ENCODE results near the gene OR4F6. TPM values are rescaled to one million over a fixed set of nuclear protein-coding genes. Genes with fewer than 3 reads are reported as not detected.

Gene OR4F6
- total and polyA plus RNA-seq, 2 donors (not counting 1 experiment from before 2014, with no cell fraction given), result not detected

DNA sequence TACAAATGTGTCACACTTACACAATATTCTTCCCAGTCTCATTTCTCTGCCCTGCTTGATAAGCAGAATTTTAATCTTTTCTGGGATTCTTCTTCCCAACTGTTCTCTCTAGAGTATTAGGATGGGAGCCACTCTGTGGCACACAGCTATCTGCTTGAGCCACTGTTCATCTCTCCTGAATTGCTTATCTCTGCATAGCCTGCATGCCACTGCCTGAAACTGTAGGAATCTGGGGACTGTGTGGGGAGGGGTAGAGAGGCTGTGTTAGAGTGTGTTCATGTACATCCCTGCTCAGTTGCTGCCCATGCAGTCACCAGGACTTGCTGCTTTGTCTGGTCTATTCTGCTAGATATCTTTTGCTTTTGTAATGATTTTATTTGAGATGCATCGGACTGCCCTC is 2.3 kb upstream of the OR4F6 start:
- Histone ChIP-seq H3K9me3 (ENCODE audit: control extremely low read depth in 1 of 3, control insufficient read depth in 2 of 3, insufficient read depth in 1 of 3, low read length in 2 of 3) (no peaks in the 10 kb centered on the region), H3K79me2 (ENCODE audit: control insufficient read depth, insufficient read depth, low read length) (no peaks in the 10 kb centered on the region), H2AFZ (ENCODE audit: insufficient read depth, low read depth, low read length, poor library complexity, severe bottlenecking) (no peak overlapping the region), H3K27me3 (replicated peaks in 1 of 4; ENCODE audit: control extremely low read depth in 1 of 4, control insufficient read depth in 3 of 4, insufficient read depth in 4 of 4, low read length in 3 of 4) (peaks cover 0 to 9% (median 0%) of the 10 kb centered on the region in 4 experiments), H3K4me2 (replicated peaks; ENCODE audit: low read depth, low read length, poor library complexity, severe bottlenecking) (no peak overlapping the region), H3K9ac (ENCODE audit: low read length) (no peak overlapping the region), H3K36me3 (replicated peaks in 1 of 2; ENCODE audit: control extremely low read depth in 1 of 2, control insufficient read depth in 1 of 2, extremely low read depth in 1 of 2, insufficient read depth in 2 of 2, low read length in 1 of 2) (no peaks in the 10 kb centered on the region), H3K4me1 (ENCODE audit: control insufficient read depth in 2 of 2, insufficient read depth in 2 of 2, low read length in 2 of 2) (no peaks in the 10 kb centered on the region), H3K27ac (ENCODE audit: low read length in 2 of 2) (no peak overlapping the region), H3K4me3 (ENCODE audit: control extremely low read depth in 1 of 5, extremely low read depth in 1 of 5, insufficient read depth in 1 of 5, low read depth in 2 of 5, low read length in 4 of 5) (no peak overlapping the region), H4K20me1 (ENCODE audit: control insufficient read depth, insufficient read depth, low read length, poor library complexity, severe bottlenecking) (no peaks in the 10 kb centered on the region)
- no peak overlapping the region for H3K27ac Mint-ChIP-seq
- ATAC-seq (ENCODE audit: low read depth), result no peak
- peaks cover 18% of the 10 kb centered on the region for H3K27me3 Mint-ChIP-seq
- no CpG with 5 or more reads among the region's 1 CpG for WGBS (ENCODE audit: insufficient coverage)
- POLR2A ChIA-PET, result no interaction called here
- CTCF ChIA-PET, result no interaction called here
- no peak for DNase-seq
- intact Hi-C loops (cut with micrococcal nuclease), result no loop called here
- no peaks in the 10 kb centered on the region for H3K4me1 Mint-ChIP-seq
- H3K9me3 Mint-ChIP-seq (ENCODE audit: insufficient read depth), result no peaks in the 10 kb centered on the region
- TF ChIP-seq EZH2 (IDR thresholded peaks at IDR 0.05; ENCODE audit: borderline replicate concordance, insufficient read depth, low read depth, low read length, poor library complexity, severe bottlenecking), result no peak
- TF ChIP-seq, protein P1, sequence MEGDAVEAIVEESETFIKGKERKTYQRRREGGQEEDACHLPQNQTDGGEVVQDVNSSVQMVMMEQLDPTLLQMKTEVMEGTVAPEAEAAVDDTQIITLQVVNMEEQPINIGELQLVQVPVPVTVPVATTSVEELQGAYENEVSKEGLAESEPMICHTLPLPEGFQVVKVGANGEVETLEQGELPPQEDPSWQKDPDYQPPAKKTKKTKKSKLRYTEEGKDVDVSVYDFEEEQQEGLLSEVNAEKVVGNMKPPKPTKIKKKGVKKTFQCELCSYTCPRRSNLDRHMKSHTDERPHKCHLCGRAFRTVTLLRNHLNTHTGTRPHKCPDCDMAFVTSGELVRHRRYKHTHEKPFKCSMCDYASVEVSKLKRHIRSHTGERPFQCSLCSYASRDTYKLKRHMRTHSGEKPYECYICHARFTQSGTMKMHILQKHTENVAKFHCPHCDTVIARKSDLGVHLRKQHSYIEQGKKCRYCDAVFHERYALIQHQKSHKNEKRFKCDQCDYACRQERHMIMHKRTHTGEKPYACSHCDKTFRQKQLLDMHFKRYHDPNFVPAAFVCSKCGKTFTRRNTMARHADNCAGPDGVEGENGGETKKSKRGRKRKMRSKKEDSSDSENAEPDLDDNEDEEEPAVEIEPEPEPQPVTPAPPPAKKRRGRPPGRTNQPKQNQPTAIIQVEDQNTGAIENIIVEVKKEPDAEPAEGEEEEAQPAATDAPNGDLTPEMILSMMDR (IDR thresholded peaks at IDR 0.05), result no peak
- no peak overlapping the region for H3K4me3 Mint-ChIP-seq

DNA sequence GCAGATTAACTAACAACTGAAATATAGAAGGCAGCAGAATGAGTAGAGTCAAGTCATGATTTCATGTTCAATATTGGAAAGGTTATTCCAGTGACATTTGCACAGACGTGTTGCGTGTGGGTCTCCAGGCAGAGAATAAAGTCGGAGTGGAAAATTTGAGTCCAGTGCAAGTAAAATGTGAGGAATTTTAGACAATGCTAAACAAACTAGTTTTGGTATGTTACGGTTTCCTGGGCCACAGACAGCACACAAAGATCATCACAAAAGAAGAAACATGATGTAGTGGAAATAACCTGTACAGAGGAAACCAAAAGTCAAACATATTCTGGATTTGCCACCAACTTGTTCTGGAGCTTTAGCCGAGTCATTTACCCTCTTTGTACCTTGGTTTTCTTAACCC is 367 bp downstream of the OR4F6 start:
- no peak for ATAC-seq (ENCODE audit: low read depth)
- no peak overlapping the region for H3K27ac Mint-ChIP-seq
- H3K9me3 Mint-ChIP-seq (ENCODE audit: insufficient read depth), result no peaks in the 10 kb centered on the region
- Histone ChIP-seq H3K79me2 (ENCODE audit: control insufficient read depth, insufficient read depth, low read length) (no peaks in the 10 kb centered on the region), H3K9me3 (ENCODE audit: control extremely low read depth in 1 of 3, control insufficient read depth in 2 of 3, insufficient read depth in 1 of 3, low read length in 2 of 3) (no peaks in the 10 kb centered on the region), H2AFZ (ENCODE audit: insufficient read depth, low read depth, low read length, poor library complexity, severe bottlenecking) (no peak overlapping the region), H3K4me3 (ENCODE audit: control extremely low read depth in 1 of 5, extremely low read depth in 1 of 5, insufficient read depth in 1 of 5, low read depth in 2 of 5, low read length in 4 of 5) (no peak overlapping the region), H3K27me3 (replicated peaks in 1 of 4; ENCODE audit: control extremely low read depth in 1 of 4, control insufficient read depth in 3 of 4, insufficient read depth in 4 of 4, low read length in 3 of 4) (peaks cover 0 to 3% (median 0%) of the 10 kb centered on the region in 4 experiments), H4K20me1 (ENCODE audit: control insufficient read depth, insufficient read depth, low read length, poor library complexity, severe bottlenecking) (no peaks in the 10 kb centered on the region), H3K27ac (ENCODE audit: low read length in 2 of 2) (no peak overlapping the region), H3K4me2 (replicated peaks; ENCODE audit: low read depth, low read length, poor library complexity, severe bottlenecking) (no peak overlapping the region), H3K36me3 (replicated peaks in 1 of 2; ENCODE audit: control extremely low read depth in 1 of 2, control insufficient read depth in 1 of 2, extremely low read depth in 1 of 2, insufficient read depth in 2 of 2, low read length in 1 of 2) (no peaks in the 10 kb centered on the region), H3K9ac (ENCODE audit: low read length) (no peak overlapping the region), H3K4me1 (ENCODE audit: control insufficient read depth in 2 of 2, insufficient read depth in 2 of 2, low read length in 2 of 2) (no peaks in the 10 kb centered on the region)
- H3K4me3 Mint-ChIP-seq, result no peak overlapping the region
- no peak for DNase-seq
- H3K4me1 Mint-ChIP-seq, result no peaks in the 10 kb centered on the region
- H3K27me3 Mint-ChIP-seq, result peaks cover 15% of the 10 kb centered on the region
- intact Hi-C loops (cut with micrococcal nuclease), result no loop called here
- WGBS (ENCODE audit: insufficient coverage), result 38% methylated on average over 1 of the region's 5 CpGs
- TF ChIP-seq, protein P1 (IDR thresholded peaks at IDR 0.05), result no peak
- TF ChIP-seq EZH2 (IDR thresholded peaks at IDR 0.05; ENCODE audit: borderline replicate concordance, insufficient read depth, low read depth, low read length, poor library complexity, severe bottlenecking), result no peak
- ChIA-PET POLR2A (no interaction called here), CTCF (no interaction called here)

Measured in B cell (primary cell).